Measurements from ENCODE around the gene BRD4. TPM values are rescaled to one million over a fixed set of nuclear protein-coding genes. Genes with fewer than 3 reads are reported as not detected.

BRD4 gene
- total RNA-seq, 4 donors from 2014 or later: 54.8 to 111 (median 68.3) TPM

- TF ChIP-seq POLR2A (IDR thresholded peaks at IDR 0.05) (no peak), POLR2AphosphoS5 (IDR thresholded peaks at IDR 0.05) (no peak)
- H3K4me1 ChIP-seq: peaks cover 1% of the 10 kb centered on the region
- WGBS: 93% methylated on average over 28 of the region's 29 CpGs
- peaks cover 79% of the 10 kb centered on the region for H3K36me3 ChIP-seq
- H3K27ac ChIP-seq: no peak overlapping the region
- no peak for DNase-seq (ENCODE audit: low spot score in 2 of 2)
- H3K4me3 ChIP-seq: no peak overlapping the region
- no peaks in the 10 kb centered on the region for H3K9me3 ChIP-seq
- H3K27me3 ChIP-seq: no peaks in the 10 kb centered on the region
Observed at GRCh38 chr19:15238639-15239155, 93.6 kb downstream of the BRD4 start.

- no peak overlapping the region for H3K27ac ChIP-seq
- WGBS: 88% methylated on average over 30 of the region's 42 CpGs
- H3K9me3 ChIP-seq: no peaks in the 10 kb centered on the region
- peaks cover 3% of the 10 kb centered on the region for H3K27me3 ChIP-seq
- peaks cover 8% of the 10 kb centered on the region for H3K4me1 ChIP-seq
- no peak for DNase-seq (ENCODE audit: low spot score in 2 of 2)
- no peak for TF ChIP-seq POLR2A (IDR thresholded peaks at IDR 0.05)
- no peak for TF ChIP-seq POLR2AphosphoS5 (IDR thresholded peaks at IDR 0.05)
- TF ChIP-seq EP300 (IDR thresholded peaks at IDR 0.05): no peak
- TF ChIP-seq CTCF (IDR thresholded peaks at IDR 0.05): no peak
- H3K4me3 ChIP-seq: no peak overlapping the region
- H3K36me3 ChIP-seq: peaks cover 72% of the 10 kb centered on the region
Observed at GRCh38 chr19:15237759-15238638, 94.3 kb downstream of the BRD4 start.

- peaks cover 13% of the 10 kb centered on the region for H3K27me3 ChIP-seq
- no peaks in the 10 kb centered on the region for H3K9me3 ChIP-seq
- H3K4me1 ChIP-seq: peaks cover 19% of the 10 kb centered on the region
- TF ChIP-seq CTCF (IDR thresholded peaks at IDR 0.05) (no peak), EP300 (IDR thresholded peaks at IDR 0.05) (no peak), POLR2A (IDR thresholded peaks at IDR 0.05) (no peak), POLR2AphosphoS5 (IDR thresholded peaks at IDR 0.05) (no peak)
- no peak for DNase-seq (ENCODE audit: low spot score in 2 of 2)
- 92% methylated on average over 9 of the region's 9 CpGs for WGBS
- no peak overlapping the region for H3K4me3 ChIP-seq
- H3K36me3 ChIP-seq: peaks cover 61% of the 10 kb centered on the region
- H3K27ac ChIP-seq: no peak overlapping the region
Observed at GRCh38 chr19:15236886-15237285, 95.5 kb downstream of the BRD4 start.

GRCh38 chr19:15235781-15236180 lies 96.6 kb downstream of the BRD4 start:
- H3K9me3 ChIP-seq: no peaks in the 10 kb centered on the region
- no peak overlapping the region for H3K27ac ChIP-seq
- 80% methylated on average over 2 of the region's 2 CpGs for WGBS
- peaks cover 30% of the 10 kb centered on the region for H3K4me1 ChIP-seq
- TF ChIP-seq CTCF (IDR thresholded peaks at IDR 0.05) (no peak), EP300 (IDR thresholded peaks at IDR 0.05) (no peak), POLR2AphosphoS5 (IDR thresholded peaks at IDR 0.05) (no peak), POLR2A (IDR thresholded peaks at IDR 0.05) (no peak)
- no peak for DNase-seq (ENCODE audit: low spot score in 2 of 2)
- peaks cover 14% of the 10 kb centered on the region for H3K27me3 ChIP-seq
- no peak overlapping the region for H3K4me3 ChIP-seq
- peaks cover 54% of the 10 kb centered on the region for H3K36me3 ChIP-seq

GRCh38 chr19:15234431-15235130 lies 97.8 kb downstream of the BRD4 start:
- Histone ChIP-seq H3K4me1 (peaks cover 30% of the 10 kb centered on the region), H3K27ac (no peak overlapping the region), H3K36me3 (peaks cover 42% of the 10 kb centered on the region), H3K4me3 (no peak overlapping the region), H3K27me3 (peaks cover 14% of the 10 kb centered on the region), H3K9me3 (no peaks in the 10 kb centered on the region)
- WGBS: 79% methylated on average over 10 of the region's 10 CpGs
- TF ChIP-seq POLR2A (IDR thresholded peaks at IDR 0.05): no peak
- no peak for TF ChIP-seq EP300 (IDR thresholded peaks at IDR 0.05)
- no peak for TF ChIP-seq POLR2AphosphoS5 (IDR thresholded peaks at IDR 0.05)
- no peak for TF ChIP-seq CTCF (IDR thresholded peaks at IDR 0.05)
- no peak for DNase-seq (ENCODE audit: low spot score in 2 of 2)

Data from suprapubic skin (tissue), 4 donors.